Thymus (tissue), 11 donors: ENCODE measurements around the gene UTP20. TPM values are rescaled to one million over a fixed set of nuclear protein-coding genes. Genes with fewer than 3 reads are reported as not detected.

Source experiments
- DNase-seq, 9 donors: peaks; one replicate each; pipeline ENCODE4 v3.0.0-alpha.2; 2013; ENCODE audit warnings: low spot score in 9 of 9, low read depth in 6 of 9, missing footprints in 1 of 9
- H3K27ac ChIP-seq, 2 donors: one replicate each; pipeline ENCODE4 v1.5.1; 2013; ENCODE audit warnings: control low read depth in 1 of 2, low read depth in 1 of 2, low read length in 1 of 2, mild to moderate bottlenecking in 1 of 2, moderate library complexity in 1 of 2
- H3K27me3 ChIP-seq, 2 donors: one replicate each; pipeline ENCODE4 v1.5.1; 2013; ENCODE audit warnings: low read length in 1 of 2; ENCODE audit not compliant: control insufficient read depth in 2 of 2, insufficient read depth in 1 of 2
- H3K36me3 ChIP-seq, 2 donors: one replicate each; pipeline ENCODE4 v1.5.1; 2013; ENCODE audit warnings: low read length in 1 of 2, mild to moderate bottlenecking in 1 of 2, moderate library complexity in 1 of 2; ENCODE audit not compliant: control insufficient read depth in 2 of 2, insufficient read depth in 2 of 2
- H3K4me1 ChIP-seq, 2 donors: one replicate each; pipeline ENCODE4 v1.5.1; 2013; ENCODE audit warnings: low read length in 2 of 2; ENCODE audit not compliant: control insufficient read depth in 2 of 2, insufficient read depth in 2 of 2
- H3K4me3 ChIP-seq, 2 donors: one replicate each; pipeline ENCODE4 v1.5.1; 2013; ENCODE audit warnings: low read length in 2 of 2, control low read depth in 1 of 2, mild to moderate bottlenecking in 1 of 2
- H3K9me3 ChIP-seq, 2 donors: one replicate each; pipeline ENCODE4 v1.5.1; 2013; ENCODE audit warnings: low read length in 1 of 2, mild to moderate bottlenecking in 1 of 2; ENCODE audit not compliant: control insufficient read depth in 2 of 2, insufficient read depth in 1 of 2
- WGBS: extraction: QIAGEN DNeasy Blood & Tissue Kit; methylation state at CpG from one replicate; pipeline ENCODE4 v1.1.7; 2013; 5-methylcytosine and 5-hydroxymethylcytosine counted together
- polyA plus RNA-seq: library from polyadenylated mRNA; stranded (reverse); fragments of 200-250 nt; gene quantifications from one replicate; pipeline ENCODE4 v1.2.3, GENCODE V29; 2013
- total RNA-seq: library from RNA; stranded (reverse); fragments of 120-200 nt; gene quantifications from one replicate; pipeline ENCODE4 v1.2.4, GENCODE V29; 2013
- donor health status: healthy.

The UTP20 gene
- total and polyA plus RNA-seq, 2 donors = 2.5 to 9.3 TPM

DNA sequence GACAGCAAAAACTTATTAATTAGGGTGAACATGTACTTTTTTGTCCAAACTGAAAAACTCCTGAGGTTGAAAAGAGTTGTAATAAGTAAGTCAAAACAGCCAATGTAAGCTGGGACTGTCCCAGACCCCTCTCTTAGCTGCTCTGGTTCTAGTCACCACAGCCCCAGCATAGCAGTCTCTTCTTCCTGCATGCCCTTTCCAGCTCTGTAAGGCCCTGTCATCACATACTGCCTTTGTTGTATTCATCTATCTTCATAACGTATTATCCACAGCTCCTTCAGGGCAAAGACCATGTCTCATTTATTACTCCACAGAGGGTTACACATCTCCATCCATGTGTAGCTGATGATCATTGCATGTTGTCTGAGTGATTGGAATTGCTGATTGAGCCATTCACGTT is 56.5 kb downstream of the UTP20 start:
- H3K4me1 ChIP-seq = no peaks in the 10 kb centered on the region
- no peak overlapping the region for H3K27ac ChIP-seq
- no peaks in the 10 kb centered on the region for H3K9me3 ChIP-seq
- 97% methylated on average over 2 of the region's 2 CpGs for WGBS
- no peak for DNase-seq
- no peak overlapping the region for H3K4me3 ChIP-seq
- H3K36me3 ChIP-seq = peaks cover 0 to 21% of the 10 kb centered on the region in 2 donors
- no peaks in the 10 kb centered on the region for H3K27me3 ChIP-seq

DNA sequence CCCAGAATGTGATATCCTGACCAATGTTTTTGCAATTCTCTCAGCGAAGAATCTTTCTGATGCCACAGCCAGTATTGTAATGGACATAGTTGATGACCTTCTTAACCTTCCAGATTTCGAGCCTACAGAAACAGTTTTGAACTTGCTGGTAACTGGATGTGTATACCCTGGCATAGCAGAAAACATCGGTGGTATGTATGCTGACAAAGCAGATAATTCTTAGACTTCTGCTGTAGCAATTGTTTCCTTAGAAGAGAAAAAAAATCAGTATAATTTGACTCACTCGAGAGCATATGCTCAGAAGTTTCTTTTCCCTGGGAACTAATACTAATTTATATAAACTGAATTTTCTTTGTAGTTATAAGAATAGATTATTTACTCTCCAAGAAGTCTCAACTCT is 58.2 kb downstream of the UTP20 start:
- DNase-seq = no peak
- Histone ChIP-seq H3K27me3 (no peaks in the 10 kb centered on the region), H3K4me3 (no peak overlapping the region), H3K36me3 (peaks cover 0 to 25% of the 10 kb centered on the region in 2 donors), H3K27ac (no peak overlapping the region), H3K4me1 (no peaks in the 10 kb centered on the region), H3K9me3 (no peaks in the 10 kb centered on the region)
- 98% methylated on average over 4 of the region's 4 CpGs for WGBS

DNA sequence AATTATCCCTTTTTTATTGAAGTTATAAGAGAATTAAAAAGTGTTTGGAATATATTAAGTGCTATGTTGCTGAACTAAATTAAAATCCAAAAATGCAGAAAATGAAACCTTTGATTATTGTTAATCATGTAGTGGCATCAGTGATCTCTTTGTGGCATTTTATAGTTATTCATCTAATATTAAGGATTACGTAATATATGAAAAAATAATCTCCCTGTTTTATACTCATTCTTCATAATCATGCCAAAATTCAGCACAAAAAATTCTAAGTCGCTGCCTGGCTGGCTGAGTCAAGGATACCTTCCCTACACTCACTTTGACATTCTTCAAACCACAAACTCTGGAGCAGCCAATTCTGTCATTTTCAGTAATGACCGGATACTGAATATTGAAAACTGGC is 64.0 kb downstream of the UTP20 start:
- no peak for DNase-seq
- no peaks in the 10 kb centered on the region for H3K4me1 ChIP-seq
- no peaks in the 10 kb centered on the region for H3K9me3 ChIP-seq
- peaks cover 0 to 19% of the 10 kb centered on the region in 2 donors for H3K36me3 ChIP-seq
- 97% methylated on average over 3 of the region's 3 CpGs for WGBS
- H3K27ac ChIP-seq = no peak overlapping the region
- H3K27me3 ChIP-seq = no peaks in the 10 kb centered on the region
- H3K4me3 ChIP-seq = no peak overlapping the region

DNA sequence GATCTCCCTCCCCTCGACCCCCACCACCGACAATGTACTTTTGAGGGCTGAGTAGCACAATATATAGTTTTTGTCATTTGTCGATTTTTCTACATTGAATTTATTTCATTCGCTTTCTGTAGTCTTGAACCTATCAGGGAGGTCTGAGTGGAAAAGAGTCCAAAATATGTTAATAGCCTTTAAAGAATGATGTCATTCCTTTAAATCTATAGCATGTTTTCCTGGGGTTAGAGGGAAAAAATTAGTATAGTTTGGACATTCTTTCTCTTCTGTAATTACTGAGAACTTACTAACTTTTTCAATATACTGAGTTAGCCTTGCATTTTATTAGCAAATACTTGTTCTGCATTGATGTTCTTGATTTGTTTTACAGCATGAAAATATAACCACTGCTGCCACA is 71.8 kb downstream of the UTP20 start:
- H3K36me3 ChIP-seq = peaks cover 5 to 16% of the 10 kb centered on the region in 2 donors
- no peaks in the 10 kb centered on the region for H3K9me3 ChIP-seq
- no peak overlapping the region for H3K27ac ChIP-seq
- no peak for DNase-seq
- H3K4me1 ChIP-seq = no peaks in the 10 kb centered on the region
- no peaks in the 10 kb centered on the region for H3K27me3 ChIP-seq
- WGBS = 98% methylated on average over 4 of the region's 4 CpGs
- H3K4me3 ChIP-seq = no peak overlapping the region

DNA sequence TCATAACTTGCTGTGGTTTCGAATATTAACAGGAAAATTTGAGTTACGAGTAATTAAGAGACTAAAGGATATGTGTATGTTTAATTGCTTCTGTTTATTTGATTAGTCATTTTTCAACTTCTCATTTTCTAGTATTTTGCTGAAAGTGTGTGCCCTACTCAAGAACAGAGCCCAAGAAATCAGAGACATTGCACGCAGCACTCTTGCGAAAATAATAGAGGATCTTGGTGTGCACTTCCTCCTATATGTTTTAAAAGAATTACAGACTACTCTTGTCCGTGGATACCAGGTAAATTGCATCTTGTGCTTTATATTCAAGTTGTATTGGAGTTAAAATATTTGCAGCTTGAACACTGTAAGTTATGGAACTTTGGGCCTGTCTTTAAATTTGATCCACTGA is 76.9 kb downstream of the UTP20 start:
- peaks cover 0 to 15% of the 10 kb centered on the region in 2 donors for H3K36me3 ChIP-seq
- no peaks in the 10 kb centered on the region for H3K4me1 ChIP-seq
- H3K4me3 ChIP-seq = no peak overlapping the region
- H3K9me3 ChIP-seq = no peaks in the 10 kb centered on the region
- 97% methylated on average over 5 of the region's 5 CpGs for WGBS
- no peak for DNase-seq
- no peak overlapping the region for H3K27ac ChIP-seq
- H3K27me3 ChIP-seq = no peaks in the 10 kb centered on the region

DNA sequence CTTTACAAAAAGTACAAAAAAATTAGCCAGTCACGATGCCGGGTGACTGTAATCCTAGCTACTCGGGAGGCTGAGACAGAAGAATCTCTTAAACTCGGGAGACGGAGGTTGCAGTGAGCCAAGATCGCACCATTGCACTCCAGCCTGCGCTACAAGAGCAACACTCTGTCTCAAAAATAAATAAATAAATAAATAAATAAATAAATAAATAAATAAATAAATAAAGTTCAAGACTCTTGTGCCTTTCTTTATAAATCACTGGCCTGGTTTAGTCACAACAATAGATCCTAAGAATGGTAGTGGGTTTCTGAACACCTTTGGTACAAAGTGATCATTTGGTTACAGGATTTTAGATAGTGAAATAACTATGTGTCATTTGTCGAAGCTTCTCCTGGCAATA is 81.5 kb downstream of the UTP20 start:
- H3K27ac ChIP-seq = no peak overlapping the region
- H3K4me3 ChIP-seq = no peak overlapping the region
- H3K36me3 ChIP-seq = peaks cover 7 to 28% of the 10 kb centered on the region in 2 donors
- H3K9me3 ChIP-seq = no peaks in the 10 kb centered on the region
- no peak for DNase-seq
- WGBS = 95% methylated on average over 8 of the region's 8 CpGs
- no peaks in the 10 kb centered on the region for H3K4me1 ChIP-seq
- H3K27me3 ChIP-seq = no peaks in the 10 kb centered on the region

DNA sequence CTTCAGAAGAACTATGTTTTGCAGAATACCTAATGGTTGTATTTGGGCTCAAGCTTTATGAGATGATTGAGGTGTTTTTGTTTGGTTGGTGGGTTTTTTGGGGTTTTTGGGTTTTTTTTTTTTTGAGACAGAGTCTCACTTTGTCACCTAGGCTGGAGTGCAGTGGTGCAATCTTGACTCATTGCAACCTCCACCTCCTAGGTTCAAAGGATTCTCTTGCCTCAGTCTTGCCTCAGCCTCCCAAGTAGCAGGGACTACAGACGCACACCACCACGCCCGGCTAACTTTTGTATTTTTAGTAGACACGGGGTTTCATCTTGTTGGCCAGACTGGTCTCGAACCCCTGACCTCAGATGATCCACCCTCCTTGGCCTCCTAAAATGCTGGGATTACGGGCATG is 88.1 kb downstream of the UTP20 start:
- no peaks in the 10 kb centered on the region for H3K4me1 ChIP-seq
- H3K9me3 ChIP-seq = no peaks in the 10 kb centered on the region
- H3K27me3 ChIP-seq = no peaks in the 10 kb centered on the region
- no peak for DNase-seq
- H3K27ac ChIP-seq = no peak overlapping the region
- WGBS = 99% methylated on average over 6 of the region's 6 CpGs
- H3K36me3 ChIP-seq = peaks cover 20 to 61% of the 10 kb centered on the region in 2 donors
- H3K4me3 ChIP-seq = no peak overlapping the region

DNA sequence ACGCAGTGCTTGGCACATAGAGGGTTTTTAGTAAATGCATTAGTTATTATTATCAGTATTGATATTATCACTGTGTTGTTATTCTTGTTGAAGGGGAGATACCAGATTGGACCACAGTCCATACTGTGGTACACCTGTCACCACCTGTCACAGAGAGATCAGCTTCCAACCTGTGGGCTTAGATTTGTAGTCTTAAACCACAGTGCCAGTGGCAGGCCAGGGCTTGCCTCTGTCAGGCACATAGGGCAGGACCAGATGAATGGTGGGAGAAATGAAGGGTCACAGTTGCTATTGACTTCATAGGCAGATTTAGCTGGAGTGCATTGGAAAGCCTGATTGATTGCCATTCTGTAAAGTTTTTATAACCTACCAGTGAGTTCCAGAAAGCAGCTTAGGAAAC is 92.5 kb downstream of the UTP20 start:
- Histone ChIP-seq H3K4me3 (no peak overlapping the region), H3K4me1 (no peaks in the 10 kb centered on the region), H3K36me3 (peaks cover 14 to 45% of the 10 kb centered on the region in 2 donors), H3K9me3 (no peaks in the 10 kb centered on the region), H3K27ac (no peak overlapping the region), H3K27me3 (no peaks in the 10 kb centered on the region)
- WGBS = 100% methylated on average over 1 of the region's 1 CpG
- DNase-seq = no peak

DNA sequence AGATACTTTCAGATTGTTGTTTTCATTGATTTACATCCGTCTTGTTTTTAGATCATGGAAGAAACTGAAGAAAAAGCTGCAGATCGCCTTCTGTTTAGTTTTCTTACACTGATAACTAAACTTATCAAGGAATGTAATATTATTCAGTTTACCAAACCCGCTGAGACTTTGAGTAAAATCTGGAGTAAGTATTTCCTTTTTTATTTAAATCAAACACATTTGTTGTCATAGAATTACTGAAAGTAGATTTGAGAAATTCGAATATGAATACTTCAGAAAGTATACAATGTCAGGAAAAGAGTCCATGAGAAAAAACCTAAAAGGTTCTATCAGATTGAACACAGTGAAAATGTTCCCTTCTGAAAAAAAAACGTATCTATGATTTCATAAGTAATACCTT is 95.7 kb downstream of the UTP20 start:
- DNase-seq = no peak
- Histone ChIP-seq H3K9me3 (no peaks in the 10 kb centered on the region), H3K4me1 (no peaks in the 10 kb centered on the region), H3K27ac (no peak overlapping the region), H3K36me3 (peaks cover 11 to 46% of the 10 kb centered on the region in 2 donors), H3K27me3 (no peaks in the 10 kb centered on the region), H3K4me3 (no peak overlapping the region)
- WGBS = 95% methylated on average over 5 of the region's 5 CpGs

DNA sequence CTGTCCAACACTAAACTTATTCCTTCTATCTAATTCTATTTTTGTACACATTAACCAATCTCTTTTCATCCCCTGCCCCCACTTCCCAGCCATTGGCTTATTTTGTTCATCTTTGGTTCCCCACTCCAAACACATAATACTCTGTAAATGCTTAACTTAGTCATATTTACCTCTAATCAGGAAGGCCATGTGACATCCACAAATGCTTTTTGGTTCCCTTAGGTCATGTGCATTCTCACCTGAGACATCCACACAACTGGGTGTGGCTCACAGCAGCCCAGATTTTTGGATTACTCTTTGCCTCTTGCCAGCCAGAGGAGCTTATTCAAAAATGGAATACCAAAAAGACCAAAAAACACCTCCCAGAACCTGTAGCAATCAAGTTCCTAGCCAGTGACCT is 99.2 kb downstream of the UTP20 start:
- peaks cover 13 to 35% of the 10 kb centered on the region in 2 donors for H3K36me3 ChIP-seq
- no peak overlapping the region for H3K27ac ChIP-seq
- H3K4me3 ChIP-seq = no peak overlapping the region
- no peaks in the 10 kb centered on the region for H3K9me3 ChIP-seq
- H3K4me1 ChIP-seq = no peaks in the 10 kb centered on the region
- H3K27me3 ChIP-seq = no peaks in the 10 kb centered on the region
- no peak for DNase-seq
